ENCODE data around the gene PTPN23. TPM values are rescaled to one million over a fixed set of nuclear protein-coding genes. Genes with fewer than 3 reads are reported as not detected.

PTPN23 gene
- total and polyA plus RNA-seq, 4 donors, result 20.4 to 52.3 (median 24.2) TPM

DNA sequence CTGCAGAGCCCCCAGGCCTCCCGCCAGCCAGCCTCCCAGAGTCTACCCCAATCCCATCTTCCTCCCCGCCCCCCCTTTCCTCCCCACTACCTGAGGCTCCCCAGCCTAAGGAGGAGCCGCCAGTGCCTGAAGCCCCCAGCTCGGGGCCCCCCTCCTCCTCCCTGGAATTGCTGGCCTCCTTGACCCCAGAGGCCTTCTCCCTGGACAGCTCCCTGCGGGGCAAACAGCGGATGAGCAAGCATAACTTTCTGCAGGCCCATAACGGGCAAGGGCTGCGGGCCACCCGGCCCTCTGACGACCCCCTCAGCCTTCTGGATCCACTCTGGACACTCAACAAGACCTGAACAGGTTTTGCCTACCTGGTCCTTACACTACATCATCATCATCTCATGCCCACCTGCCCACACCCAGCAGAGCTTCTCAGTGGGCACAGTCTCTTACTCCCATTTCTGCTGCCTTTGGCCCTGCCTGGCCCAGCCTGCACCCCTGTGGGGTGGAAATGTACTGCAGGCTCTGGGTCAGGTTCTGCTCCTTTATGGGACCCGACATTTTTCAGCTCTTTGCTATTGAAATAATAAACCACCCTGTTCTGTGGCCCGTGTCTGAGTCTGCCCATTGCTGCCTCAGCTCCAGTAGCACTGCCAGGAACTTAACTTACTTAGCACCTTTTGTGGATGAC is 32.2 kb downstream of the PTPN23 start:
- no peaks in the 10 kb centered on the region for H3K9me3 ChIP-seq (ENCODE audit: control insufficient read depth in 4 of 4, insufficient read depth in 3 of 4, low read length in 3 of 4)
- no peaks in the 10 kb centered on the region for H3K27me3 ChIP-seq (ENCODE audit: control insufficient read depth in 3 of 3, insufficient read depth in 3 of 3, low read length in 2 of 3)
- no peak overlapping the region for H3K27ac ChIP-seq (ENCODE audit: low read depth in 1 of 2, low read length in 1 of 2)
- 74 to 87% methylated on average over 10 to 12 of the region's 12 CpGs for WGBS, 2 donors
- no peaks in the 10 kb centered on the region for H3K4me1 ChIP-seq (ENCODE audit: control insufficient read depth in 5 of 5, insufficient read depth in 5 of 5, low read length in 5 of 5)
- peaks cover 6 to 86% (median 19%) of the 10 kb centered on the region in 4 donors for H3K36me3 ChIP-seq (ENCODE audit: control insufficient read depth in 4 of 4, insufficient read depth in 4 of 4, low read length in 4 of 4)
- TF ChIP-seq, protein P1, sequence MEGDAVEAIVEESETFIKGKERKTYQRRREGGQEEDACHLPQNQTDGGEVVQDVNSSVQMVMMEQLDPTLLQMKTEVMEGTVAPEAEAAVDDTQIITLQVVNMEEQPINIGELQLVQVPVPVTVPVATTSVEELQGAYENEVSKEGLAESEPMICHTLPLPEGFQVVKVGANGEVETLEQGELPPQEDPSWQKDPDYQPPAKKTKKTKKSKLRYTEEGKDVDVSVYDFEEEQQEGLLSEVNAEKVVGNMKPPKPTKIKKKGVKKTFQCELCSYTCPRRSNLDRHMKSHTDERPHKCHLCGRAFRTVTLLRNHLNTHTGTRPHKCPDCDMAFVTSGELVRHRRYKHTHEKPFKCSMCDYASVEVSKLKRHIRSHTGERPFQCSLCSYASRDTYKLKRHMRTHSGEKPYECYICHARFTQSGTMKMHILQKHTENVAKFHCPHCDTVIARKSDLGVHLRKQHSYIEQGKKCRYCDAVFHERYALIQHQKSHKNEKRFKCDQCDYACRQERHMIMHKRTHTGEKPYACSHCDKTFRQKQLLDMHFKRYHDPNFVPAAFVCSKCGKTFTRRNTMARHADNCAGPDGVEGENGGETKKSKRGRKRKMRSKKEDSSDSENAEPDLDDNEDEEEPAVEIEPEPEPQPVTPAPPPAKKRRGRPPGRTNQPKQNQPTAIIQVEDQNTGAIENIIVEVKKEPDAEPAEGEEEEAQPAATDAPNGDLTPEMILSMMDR (IDR thresholded peaks at IDR 0.05; ENCODE audit: control extremely low read depth, extremely low read depth), result no peak
- no peak overlapping the region for H3K4me3 ChIP-seq
- H3K9ac ChIP-seq (ENCODE audit: insufficient read depth in 1 of 2, low read length in 2 of 2), result no peak overlapping the region
- DNase-seq (no peak), ATAC-seq (ENCODE audit: insufficient read depth, low FRiP score) (no peak)

DNA sequence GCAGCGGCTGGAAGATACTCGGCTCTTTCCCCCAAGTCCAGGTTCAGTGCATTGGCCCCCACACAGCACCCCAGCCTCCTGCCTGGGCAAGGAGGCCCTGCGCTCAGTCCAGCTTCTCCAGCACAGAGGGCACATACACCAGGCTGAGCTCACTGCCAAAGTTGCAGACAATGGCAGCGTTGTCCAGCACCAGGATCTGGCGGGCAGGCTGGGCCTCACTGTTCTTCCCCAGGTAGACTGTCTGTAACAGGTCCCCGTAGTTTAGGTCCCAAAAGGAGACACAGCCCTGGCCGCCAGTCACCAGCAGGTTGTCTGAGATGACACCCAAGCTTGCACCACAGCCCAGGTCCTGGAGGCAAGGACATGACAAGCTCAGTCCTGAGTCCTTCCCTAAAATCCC is 32.9 kb downstream of the PTPN23 start:
- DNase-seq, result no peak
- H3K36me3 ChIP-seq (ENCODE audit: control insufficient read depth in 4 of 4, insufficient read depth in 4 of 4, low read length in 4 of 4), result peaks cover 6 to 85% (median 14%) of the 10 kb centered on the region in 4 donors
- TF ChIP-seq, protein P1 (IDR thresholded peaks at IDR 0.05; ENCODE audit: control extremely low read depth, extremely low read depth), result no peak

DNA sequence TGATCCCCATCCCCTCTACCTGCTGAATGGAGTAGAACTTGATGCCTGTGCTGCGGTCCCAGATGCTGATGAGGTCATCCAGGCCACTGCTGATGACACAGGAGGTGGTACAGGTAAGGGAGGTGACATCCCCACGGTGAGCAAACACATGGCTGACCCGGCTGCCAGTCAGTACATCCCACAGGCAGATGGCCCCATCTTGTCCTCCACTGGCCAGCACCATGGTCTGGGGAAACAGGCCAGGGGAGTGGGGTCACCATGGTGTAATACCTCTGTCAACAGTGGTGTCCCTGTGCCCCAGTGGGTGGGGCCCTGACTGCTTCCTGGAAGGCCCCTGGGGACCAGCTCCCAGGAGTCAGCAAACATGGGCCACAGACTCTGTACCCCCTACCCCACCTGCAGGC is 33.3 kb downstream of the PTPN23 start:
- no peaks in the 10 kb centered on the region for H3K27me3 ChIP-seq (ENCODE audit: control insufficient read depth in 3 of 3, insufficient read depth in 3 of 3, low read length in 2 of 3)
- DNase-seq, result no peak
- 90 to 93% methylated on average over 3 of the region's 3 CpGs for WGBS, 2 donors
- H3K27ac ChIP-seq (ENCODE audit: low read depth in 1 of 2, low read length in 1 of 2), result no peak overlapping the region
- no peaks in the 10 kb centered on the region for H3K4me1 ChIP-seq (ENCODE audit: control insufficient read depth in 5 of 5, insufficient read depth in 5 of 5, low read length in 5 of 5)
- no peaks in the 10 kb centered on the region for H3K9me3 ChIP-seq (ENCODE audit: control insufficient read depth in 4 of 4, insufficient read depth in 3 of 4, low read length in 3 of 4)
- ATAC-seq (ENCODE audit: insufficient read depth, low FRiP score), result no peak
- H3K9ac ChIP-seq (ENCODE audit: insufficient read depth in 1 of 2, low read length in 2 of 2), result no peak overlapping the region
- H3K36me3 ChIP-seq (ENCODE audit: control insufficient read depth in 4 of 4, insufficient read depth in 4 of 4, low read length in 4 of 4), result peaks cover 6 to 83% (median 15%) of the 10 kb centered on the region in 4 donors
- TF ChIP-seq, protein P1 (IDR thresholded peaks at IDR 0.05; ENCODE audit: control extremely low read depth, extremely low read depth), result no peak
- H3K4me3 ChIP-seq, result no peak overlapping the region

More for the DNA sequence above, 32.9 kb downstream of the PTPN23 start:
- Histone ChIP-seq H3K4me3 (no peak overlapping the region), H3K9ac (ENCODE audit: insufficient read depth in 1 of 2, low read length in 2 of 2) (no peak overlapping the region), H3K4me1 (ENCODE audit: control insufficient read depth in 5 of 5, insufficient read depth in 5 of 5, low read length in 5 of 5) (no peaks in the 10 kb centered on the region), H3K27ac (ENCODE audit: low read depth in 1 of 2, low read length in 1 of 2) (no peak overlapping the region), H3K9me3 (ENCODE audit: control insufficient read depth in 4 of 4, insufficient read depth in 3 of 4, low read length in 3 of 4) (no peaks in the 10 kb centered on the region), H3K27me3 (ENCODE audit: control insufficient read depth in 3 of 3, insufficient read depth in 3 of 3, low read length in 2 of 3) (no peaks in the 10 kb centered on the region)
- ATAC-seq (ENCODE audit: insufficient read depth, low FRiP score), result no peak
- 95 to 98% methylated on average over 7 of the region's 7 CpGs for WGBS, 2 donors
